Measurements from ENCODE around the gene BLM.

The BLM gene

GRCh38 chr15:90857337-90857736 is 140.2 kb downstream of the BLM start:
- no peak for DNase-seq

DNA sequence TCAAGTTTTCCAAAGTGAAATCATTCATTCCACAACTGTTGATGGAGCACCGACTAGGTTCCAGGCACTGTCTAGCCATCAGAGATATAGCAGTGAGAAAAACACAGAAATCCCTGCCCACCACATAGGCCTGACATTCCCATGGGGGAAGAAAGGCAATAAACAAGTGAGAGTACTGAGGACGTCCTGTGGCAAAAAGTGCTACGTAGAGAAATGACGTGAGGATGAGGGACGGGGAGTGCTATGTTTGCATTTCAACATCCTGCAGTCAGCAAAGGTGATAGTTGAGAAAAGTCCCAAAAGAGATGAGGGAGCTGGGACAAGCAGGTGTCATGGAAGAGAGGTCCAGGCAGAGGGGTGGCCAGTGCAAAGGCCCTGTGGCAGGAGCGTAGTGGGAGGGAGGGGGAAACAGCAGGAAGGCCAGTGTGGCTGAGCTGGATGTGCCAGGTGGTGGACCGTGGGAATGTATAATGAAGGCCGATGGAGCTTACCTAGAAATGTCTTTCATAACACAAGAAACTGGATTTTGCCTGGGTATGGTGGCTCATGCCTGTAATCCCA is 140.8 kb downstream of the BLM start:
- no peak for DNase-seq

DNA sequence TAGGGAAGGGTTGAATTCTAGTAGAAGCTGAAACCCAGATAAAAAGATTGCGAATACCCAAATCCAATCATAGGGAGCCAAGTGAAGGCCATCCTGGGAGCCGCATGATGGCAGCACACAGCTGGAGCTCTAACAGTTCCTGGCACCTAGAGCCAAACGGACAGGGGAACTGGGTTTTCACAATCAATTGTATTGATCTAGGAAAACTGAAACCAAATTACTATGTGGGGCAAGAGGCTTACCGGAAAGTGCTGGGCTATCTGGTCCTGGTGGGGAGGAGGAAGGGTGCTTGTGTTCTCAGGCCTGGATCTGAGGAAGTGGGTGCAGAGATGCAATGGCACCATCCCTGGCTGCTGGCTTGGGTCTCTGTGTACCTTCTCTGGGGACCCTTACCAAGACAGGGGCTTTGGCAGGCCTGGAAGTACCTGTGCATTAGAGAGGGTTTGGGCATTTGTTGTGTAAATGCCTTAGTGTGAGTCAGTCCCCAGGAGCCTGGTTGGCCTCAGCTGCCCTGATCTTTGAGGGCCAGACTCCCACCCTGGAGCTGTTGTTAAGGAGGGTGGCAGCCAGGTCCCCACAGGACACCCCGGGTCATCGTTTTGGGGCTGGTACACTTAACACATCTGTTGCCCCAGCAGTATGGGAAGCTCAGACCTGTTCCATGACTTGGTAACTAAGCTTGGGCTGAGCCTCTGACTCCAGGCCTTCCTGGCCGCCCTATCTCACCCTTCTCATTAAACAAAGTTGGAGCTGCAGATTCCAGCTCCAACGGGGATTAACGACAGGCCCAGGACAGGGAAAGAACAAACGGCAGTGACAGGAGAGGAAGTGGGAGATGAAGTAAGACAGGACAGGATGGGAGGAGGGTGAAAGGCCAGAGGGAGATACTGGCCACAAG is 142.3 kb downstream of the BLM start:
- peak; percentile 25 for DNase-seq

- DNase-seq: no peak
These were observed 143.3 kb downstream of the BLM start for GRCh38 chr15:90860450-90860849.

DNA sequence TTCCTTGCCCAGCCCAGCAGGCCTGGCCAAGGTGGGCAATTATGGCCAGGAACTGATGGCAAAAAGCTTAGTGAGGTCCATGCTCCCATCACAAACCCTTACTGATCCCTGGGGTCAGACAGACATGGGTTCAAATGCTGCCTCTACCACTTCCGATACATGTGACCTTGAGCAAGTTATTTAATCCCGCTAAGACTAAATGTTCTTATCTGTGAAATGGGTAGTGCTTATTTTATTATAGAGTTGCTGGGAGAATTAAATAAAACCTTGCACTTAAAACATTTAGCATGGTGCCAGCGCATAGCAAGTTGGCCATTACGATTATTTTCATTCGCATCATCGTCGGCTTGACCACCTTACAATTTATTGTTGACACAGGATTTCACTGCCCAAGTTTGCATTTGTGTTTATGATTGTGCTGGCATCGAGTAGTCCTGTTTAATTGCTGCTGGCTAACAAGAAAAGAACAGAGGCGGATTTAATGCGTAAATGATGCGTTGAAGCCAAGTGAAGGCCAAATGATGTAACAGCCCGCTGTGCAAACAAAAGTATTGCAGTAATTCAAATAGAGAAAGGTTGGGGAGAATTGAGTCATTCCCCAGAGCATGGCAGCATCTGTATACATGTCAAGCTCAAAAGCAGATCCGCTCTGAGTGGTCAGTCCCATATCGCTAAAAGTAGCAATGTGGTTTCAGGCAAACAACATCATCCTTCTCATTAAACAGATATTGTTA is 144.0 kb downstream of the BLM start:
- peak; percentile 85 for DNase-seq

DNA sequence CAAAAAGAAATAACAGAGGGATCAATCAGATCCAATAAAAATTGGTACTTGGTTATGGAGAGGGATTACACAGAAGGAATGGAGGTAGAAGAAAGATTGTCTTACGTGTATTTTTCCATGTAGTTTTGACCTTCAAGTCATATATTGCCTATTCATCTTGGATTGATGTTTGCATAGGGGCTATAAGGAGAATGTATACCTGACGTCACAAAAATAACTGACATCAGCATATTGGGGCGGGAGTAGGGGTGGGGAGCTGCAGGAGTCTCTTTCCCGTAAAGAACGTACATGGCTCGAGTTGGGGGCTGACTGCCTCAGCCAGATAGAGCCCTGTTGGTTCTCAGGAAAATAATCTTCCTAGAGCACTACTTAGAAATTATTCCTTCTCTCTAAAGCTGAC is 145.3 kb downstream of the BLM start:
- no peak for DNase-seq

DNA sequence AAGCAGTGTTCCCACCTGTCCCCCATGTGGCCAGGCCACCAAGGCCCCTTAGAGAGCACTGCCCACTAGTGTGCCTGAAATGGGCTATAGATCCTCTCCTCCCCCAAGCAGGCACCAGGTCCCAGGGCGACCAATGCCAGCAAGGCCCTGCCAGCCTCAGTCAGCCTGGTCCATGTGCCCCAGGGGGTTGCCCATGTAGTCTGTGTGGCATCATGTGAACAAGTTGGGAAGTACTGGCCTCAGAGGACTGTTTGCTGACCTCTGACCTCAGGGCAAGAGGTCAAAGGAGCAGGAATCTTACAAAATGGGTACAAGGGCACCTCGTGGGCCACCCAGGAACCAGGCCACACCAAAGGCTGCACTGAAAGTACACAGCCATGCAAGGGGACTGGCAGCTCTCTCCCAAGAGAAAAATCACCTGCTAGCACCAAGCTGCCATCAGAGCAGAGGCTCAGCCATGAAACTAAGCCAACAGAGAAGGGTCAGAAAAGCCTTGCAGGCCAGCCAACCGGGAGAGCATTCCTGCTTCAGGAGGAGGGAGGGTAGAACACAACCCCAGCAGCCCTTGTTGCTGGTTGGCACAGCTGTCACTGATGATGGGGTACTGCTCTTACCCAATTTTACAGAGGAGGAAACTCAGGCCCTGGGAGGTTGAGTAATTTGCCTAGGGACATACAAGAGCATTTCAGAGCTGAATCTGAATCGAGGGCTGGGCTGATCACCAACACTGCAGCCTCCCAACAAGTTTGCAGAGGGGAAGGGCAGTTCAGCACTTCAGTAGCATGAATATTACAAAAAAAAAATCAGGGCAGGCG is 146.0 kb downstream of the BLM start:
- DNase-seq: peak; percentile 74

DNA sequence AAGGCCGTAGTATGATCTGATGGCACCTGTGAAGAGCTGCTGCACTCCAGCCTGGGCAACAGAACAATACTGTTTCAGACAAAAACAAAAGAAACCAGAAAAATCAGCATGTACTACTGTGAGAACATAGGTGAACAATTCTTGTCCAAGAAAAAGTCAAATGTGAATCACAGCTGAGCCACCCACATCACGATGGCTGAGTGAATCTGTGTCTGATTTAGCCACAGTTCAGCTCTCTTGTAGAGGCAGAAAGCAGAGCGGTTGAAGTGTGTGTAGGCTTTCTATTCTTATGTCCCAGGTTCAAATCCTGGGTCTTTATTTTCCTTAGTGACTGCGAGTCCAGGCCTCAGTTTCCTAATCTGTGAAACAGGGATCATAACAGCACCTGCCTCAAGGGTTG is 146.8 kb downstream of the BLM start:
- DNase-seq: no peak

DNA sequence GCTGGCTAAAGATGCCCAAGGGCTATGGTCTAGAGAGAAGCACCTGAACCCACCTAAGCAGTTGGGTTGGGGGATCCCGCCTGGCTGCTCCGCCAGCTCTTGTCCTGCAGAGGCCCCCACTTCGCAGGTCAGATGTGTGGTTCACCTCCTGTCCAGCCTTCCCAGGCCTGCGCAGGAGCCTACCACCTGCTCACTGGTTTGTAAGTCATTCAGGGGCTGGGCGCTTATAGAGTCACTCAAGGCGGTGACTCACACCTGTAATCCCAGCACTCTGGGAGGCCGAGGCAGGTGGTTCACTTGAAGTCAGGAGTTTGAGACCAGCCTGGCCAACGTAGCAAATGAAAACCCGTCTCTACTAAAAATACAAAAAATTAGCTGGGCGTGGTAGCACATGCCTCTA is 147.4 kb downstream of the BLM start:
- no peak for DNase-seq

GRCh38 chr15:90865702-90866101 is 148.6 kb downstream of the BLM start:
- no peak for DNase-seq

Data from MV-4-11 (cell line).